ENCODE results near the gene MADD. TPM values are rescaled to one million over a fixed set of nuclear protein-coding genes. Genes with fewer than 3 reads are reported as not detected.
A peak's percentile ranks its signal among the peaks of the same experiment; 100 is the strongest.
"Not testable (repeated sequence)": the region's sequence is repeated elsewhere in the genome, so short reads cannot be mapped to it uniquely, and the experiment has no call there.

The MADD gene
- total RNA-seq, 1 experiment from 2014 or later: 46.2 TPM

- no peak for DNase-seq (ENCODE audit: low spot score)
Observed at GRCh38 chr11:47318166-47318565, 48.2 kb downstream of the MADD start.

- DNase-seq (ENCODE audit: low spot score): no peak
Observed at GRCh38 chr11:47324520-47324919, 54.6 kb downstream of the MADD start.

GRCh38 chr11:47325271-47326041 lies 55.5 kb downstream of the MADD start:
- DNase-seq (ENCODE audit: low spot score): peak; percentile 83

GRCh38 chr11:47326198-47326597 lies 56.3 kb downstream of the MADD start:
- DNase-seq (ENCODE audit: low spot score): no peak

GRCh38 chr11:47327025-47327424 lies 57.1 kb downstream of the MADD start:
- DNase-seq (ENCODE audit: low spot score): no peak

GRCh38 chr11:47327949-47328348 lies 58.0 kb downstream of the MADD start:
- DNase-seq (ENCODE audit: low spot score): no peak

- DNase-seq (ENCODE audit: low spot score): no peak
Observed at GRCh38 chr11:47328449-47329390, 58.8 kb downstream of the MADD start.

GRCh38 chr11:47329431-47329986 lies 59.6 kb downstream of the MADD start:
- no peak for DNase-seq (ENCODE audit: low spot score)

GRCh38 chr11:47329987-47330931 lies 60.3 kb downstream of the MADD start:
- no peak for DNase-seq (ENCODE audit: low spot score)

GRCh38 chr11:47331454-47332302 lies 61.7 kb downstream of the MADD start:
- peak; percentile 30 for DNase-seq (ENCODE audit: low spot score)

- no peak for DNase-seq (ENCODE audit: low spot score)
Observed at GRCh38 chr11:47332303-47332711, 62.4 kb downstream of the MADD start.

- no peak for DNase-seq (ENCODE audit: low spot score)
Observed at GRCh38 chr11:47332791-47333525, 63.0 kb downstream of the MADD start.

GRCh38 chr11:47333526-47333845 lies 63.6 kb downstream of the MADD start:
- no peak for DNase-seq (ENCODE audit: low spot score)

GRCh38 chr11:47333886-47334443 lies 64.0 kb downstream of the MADD start:
- DNase-seq (ENCODE audit: low spot score): no peak

- DNase-seq (ENCODE audit: low spot score): not testable (repeated sequence)
Observed at GRCh38 chr11:47334699-47335411, 64.9 kb downstream of the MADD start.

GRCh38 chr11:47335733-47336132 lies 65.8 kb downstream of the MADD start:
- no peak for DNase-seq (ENCODE audit: low spot score)

- no peak for DNase-seq (ENCODE audit: low spot score)
Observed at GRCh38 chr11:47336595-47336994, 66.7 kb downstream of the MADD start.

GRCh38 chr11:47337229-47337924 lies 67.4 kb downstream of the MADD start:
- peak; percentile 75 for DNase-seq (ENCODE audit: low spot score)
